BJ (cell line): Measurements from ENCODE around the gene NXT1. TPM values are rescaled to one million over a fixed set of nuclear protein-coding genes. Genes with fewer than 3 reads are reported as not detected.
A peak's percentile ranks its signal among the peaks of the same experiment; 100 is the strongest.

ENCODE experiments used
- CTCF ChIA-PET: fragments of 350-600 bp; formaldehyde crosslinking; extraction: SDS; loops from one replicate; lab custom pipeline; 2021; ENCODE audit warnings: antibody characterized with exemption, inconsistent platforms; lab: Yijun Ruan, JAX
- POLR2A ChIA-PET: fragments of 300-600 bp; sonication (Branson Sonifier 250); formaldehyde crosslinking; extraction: SDS; loops from one replicate; lab custom pipeline; 2021; ENCODE audit warnings: antibody characterized with exemption; lab: Charles Lee
- DNase-seq: peaks from one replicate; pipeline ENCODE4 v3.0.0-alpha.2; 2011; ENCODE audit warnings: low read depth
- H3K27me3 ChIP-seq: 2 replicates; pipeline ENCODE4 v1.6.0; 2011; ENCODE audit warnings: low read length; ENCODE audit not compliant: control insufficient read depth, insufficient read depth
- H3K36me3 ChIP-seq: 2 replicates; pipeline ENCODE4 v1.5.1; 2011; ENCODE audit warnings: low read length; ENCODE audit not compliant: control insufficient read depth, insufficient read depth
- H3K4me3 ChIP-seq: 2 replicates; pipeline ENCODE4 v1.5.1; 2011; ENCODE audit warnings: low read depth, mild to moderate bottlenecking, control low read depth, low read length
- polyA plus RNA-seq: library from polyadenylated mRNA; depleted of rRNA; stranded (reverse); fragments of >200 nt; gene quantifications from 2 replicates; pipeline ENCODE4 v1.2.3, GENCODE V29; 2011
- TF ChIP-seq, protein P1 (sequence below): IDR thresholded peaks from 2 replicates; pipeline ENCODE4 v1.5.1; 2011; ENCODE audit warnings: low read depth, mild to moderate bottlenecking, control low read depth, inconsistent platforms, low read length, moderate library complexity; ENCODE audit not compliant: insufficient read depth

NXT1 gene
- polyA plus RNA-seq, 1 experiment, result 24.2 TPM

- no peak for DNase-seq
- CTCF ChIA-PET, result interaction anchor here (0.5 kb wide), 1 partner anchor 260 kb away, joined by 3 read pairs; no protein-coding TSS in a partner anchor
Measured at GRCh38 chr20:23362392-23363256, 12.0 kb downstream of the NXT1 start.

DNA sequence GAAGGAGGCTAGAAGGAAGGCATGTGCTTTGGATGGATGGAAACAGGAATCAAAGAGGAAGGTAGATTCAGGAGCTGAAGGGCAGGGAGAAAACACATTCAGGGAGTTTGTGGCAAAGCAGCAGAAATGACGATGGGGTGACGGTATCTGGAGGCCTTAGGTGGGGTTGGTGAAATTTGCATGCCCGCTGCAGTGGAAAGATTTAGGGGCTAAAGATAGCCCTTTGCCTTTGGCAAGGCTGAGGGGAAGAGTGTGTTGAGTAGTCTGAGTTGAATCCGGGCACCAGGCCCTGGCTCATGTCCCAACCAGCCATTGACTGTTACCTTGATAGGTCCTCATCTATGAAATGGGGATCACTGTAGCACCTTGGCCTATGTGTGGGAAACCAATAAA is 12.7 kb downstream of the NXT1 start:
- CTCF ChIA-PET, result no interaction called here
- DNase-seq, result no peak
- no peaks in the 10 kb centered on the region for H3K27me3 ChIP-seq
- peaks cover 5% of the 10 kb centered on the region for H3K36me3 ChIP-seq
- peak overlapping the region; percentile 73 for H3K4me3 ChIP-seq
- TF ChIP-seq, protein P1, sequence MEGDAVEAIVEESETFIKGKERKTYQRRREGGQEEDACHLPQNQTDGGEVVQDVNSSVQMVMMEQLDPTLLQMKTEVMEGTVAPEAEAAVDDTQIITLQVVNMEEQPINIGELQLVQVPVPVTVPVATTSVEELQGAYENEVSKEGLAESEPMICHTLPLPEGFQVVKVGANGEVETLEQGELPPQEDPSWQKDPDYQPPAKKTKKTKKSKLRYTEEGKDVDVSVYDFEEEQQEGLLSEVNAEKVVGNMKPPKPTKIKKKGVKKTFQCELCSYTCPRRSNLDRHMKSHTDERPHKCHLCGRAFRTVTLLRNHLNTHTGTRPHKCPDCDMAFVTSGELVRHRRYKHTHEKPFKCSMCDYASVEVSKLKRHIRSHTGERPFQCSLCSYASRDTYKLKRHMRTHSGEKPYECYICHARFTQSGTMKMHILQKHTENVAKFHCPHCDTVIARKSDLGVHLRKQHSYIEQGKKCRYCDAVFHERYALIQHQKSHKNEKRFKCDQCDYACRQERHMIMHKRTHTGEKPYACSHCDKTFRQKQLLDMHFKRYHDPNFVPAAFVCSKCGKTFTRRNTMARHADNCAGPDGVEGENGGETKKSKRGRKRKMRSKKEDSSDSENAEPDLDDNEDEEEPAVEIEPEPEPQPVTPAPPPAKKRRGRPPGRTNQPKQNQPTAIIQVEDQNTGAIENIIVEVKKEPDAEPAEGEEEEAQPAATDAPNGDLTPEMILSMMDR, result no peak
- POLR2A ChIA-PET, result no interaction called here

More at GRCh38 chr20:23362392-23363256, 12.0 kb downstream of the NXT1 start:
- Histone ChIP-seq H3K4me3 (peak overlapping the region; percentile 73), H3K36me3 (peaks cover 5% of the 10 kb centered on the region), H3K27me3 (no peaks in the 10 kb centered on the region)
- TF ChIP-seq, protein P1, result no peak
- POLR2A ChIA-PET, result no interaction called here

- H3K36me3 ChIP-seq, result peaks cover 14% of the 10 kb centered on the region
- TF ChIP-seq, protein P1, result no peak
- POLR2A ChIA-PET, result no interaction called here
- no peak for DNase-seq
- H3K27me3 ChIP-seq, result no peaks in the 10 kb centered on the region
- H3K4me3 ChIP-seq, result no peak overlapping the region
- CTCF ChIA-PET, result no interaction called here
Measured at GRCh38 chr20:23365390-23366165, 15.0 kb downstream of the NXT1 start.

GRCh38 chr20:23366384-23366783 is 15.8 kb downstream of the NXT1 start:
- H3K27me3 ChIP-seq, result no peaks in the 10 kb centered on the region
- TF ChIP-seq, protein P1, result no peak
- CTCF ChIA-PET, result interaction anchor here (0.6 to 1.0 kb wide), 2 partner anchors 26 to 277 kb away, joined by 3 read pairs; no protein-coding TSS in a partner anchor
- no peak for DNase-seq
- POLR2A ChIA-PET, result no interaction called here
- no peak overlapping the region for H3K4me3 ChIP-seq
- peaks cover 14% of the 10 kb centered on the region for H3K36me3 ChIP-seq

DNA sequence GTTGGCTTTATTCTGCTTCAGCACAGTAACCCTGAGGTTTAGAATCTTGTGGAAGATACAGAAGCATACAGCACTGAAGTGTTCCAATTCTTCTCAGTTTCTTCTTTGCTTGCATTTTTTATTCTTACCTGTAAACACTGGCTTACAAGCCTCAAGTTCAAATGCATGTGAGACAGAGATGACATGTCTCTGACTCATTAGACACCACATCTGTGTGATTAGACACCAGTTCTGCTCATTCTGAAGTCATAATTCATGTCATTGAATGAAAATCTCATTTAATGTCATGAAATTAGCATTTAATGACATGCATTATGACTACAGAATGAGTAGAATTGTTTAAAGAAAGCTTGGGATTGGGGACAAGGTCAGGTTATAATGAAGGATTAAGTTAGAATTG is 17.2 kb downstream of the NXT1 start:
- Histone ChIP-seq H3K4me3 (no peak overlapping the region), H3K36me3 (peaks cover 15% of the 10 kb centered on the region), H3K27me3 (no peaks in the 10 kb centered on the region)
- no peak for DNase-seq
- ChIA-PET CTCF (interaction anchor here (0.6 kb wide), 1 partner anchor 54 kb away, joined by 3 read pairs; the partner anchor contains the start of gene NAPB), POLR2A (no interaction called here)
- TF ChIP-seq, protein P1, result no peak
